HEK293 (cell line): ENCODE results near the gene TTLL5.

ENCODE experiments used
- CTCF ChIA-PET: fragments of 350-600 bp; formaldehyde crosslinking; extraction: SDS; loops from one replicate; lab custom pipeline; 2021; ENCODE audit warnings: antibody characterized with exemption; lab: Yijun Ruan, JAX
- POLR2A ChIA-PET: fragments of 300-600 bp; formaldehyde crosslinking; extraction: SDS; loops from one replicate; lab custom pipeline; 2020; ENCODE audit warnings: antibody characterized with exemption, inconsistent platforms; lab: Yijun Ruan, JAX
- H3K27ac ChIP-seq: fragments of 200-500 bp; sonication (Bioruptor generic); 2 replicates; pipeline ENCODE4 v1.5.1; 2014; ENCODE audit warnings: low read depth, low read length, control low read depth, inconsistent platforms; ENCODE audit errors: extremely low read depth
- H3K36me3 ChIP-seq, 2 experiments: fragments of 200-500 bp in 1 of 2; sonication (Bioruptor generic) in 1 of 2; 1 replicate in 1 of 2; 2 replicates in 1 of 2; pipeline ENCODE4 v1.5.1; 2014 to 2017; ENCODE audit warnings: inconsistent platforms in 2 of 2, low read length in 2 of 2; ENCODE audit not compliant: control insufficient read depth in 2 of 2, insufficient read depth in 1 of 2
- H3K4me1 ChIP-seq: fragments of 200-500 bp; sonication (Bioruptor generic); 2 replicates; pipeline ENCODE4 v1.5.1; 2014; ENCODE audit warnings: mild to moderate bottlenecking, low read length, inconsistent platforms; ENCODE audit not compliant: control insufficient read depth, insufficient read depth
- H3K4me3 ChIP-seq: 2 replicates; pipeline ENCODE4 v1.5.1; 2011; ENCODE audit warnings: low read depth, mild to moderate bottlenecking, control low read depth, low read length, moderate library complexity
- H3K9me3 ChIP-seq: fragments of 200-500 bp; sonication (Bioruptor generic); 2 replicates; pipeline ENCODE4 v1.5.1; 2014; ENCODE audit warnings: low read depth, low read length, inconsistent platforms; ENCODE audit not compliant: control insufficient read depth, insufficient read depth
- MYNN ChIP-seq: fragments of 450-650 bp; formaldehyde crosslinking; IDR thresholded peaks from 2 replicates; pipeline ENCODE4 v1.5.1; 2016; ENCODE audit warnings: missing biosample characterization, missing genetic modification characterization, borderline replicate concordance
- MZF1 ChIP-seq: fragments of 450-650 bp; formaldehyde crosslinking; IDR thresholded peaks from 2 replicates; pipeline ENCODE4 v1.5.1; 2017; ENCODE audit warnings: missing biosample characterization, missing genetic modification characterization, borderline replicate concordance
- REST ChIP-seq: fragments of 450-650 bp; formaldehyde crosslinking; IDR thresholded peaks from 2 replicates; pipeline ENCODE4 v1.5.1; 2016; ENCODE audit warnings: missing biosample characterization, missing genetic modification characterization
- SCRT2 ChIP-seq: fragments of 450-650 bp; formaldehyde crosslinking; IDR thresholded peaks from 2 replicates; pipeline ENCODE4 v1.5.1; 2016; ENCODE audit warnings: missing biosample characterization, missing genetic modification characterization
- TCF7L2 ChIP-seq: IDR thresholded peaks from 2 replicates; pipeline ENCODE4 v1.6.1; 2011; ENCODE audit warnings: low read depth, mild to moderate bottlenecking, inconsistent platforms, low read length, moderate library complexity, borderline replicate concordance
- ZBTB8A ChIP-seq: fragments of 450-650 bp; formaldehyde crosslinking; IDR thresholded peaks from 2 replicates; pipeline ENCODE4 v1.5.1; 2016; ENCODE audit warnings: missing biosample characterization, missing genetic modification characterization
- ZIC2 ChIP-seq: fragments of 450-650 bp; formaldehyde crosslinking; IDR thresholded peaks from 2 replicates; pipeline ENCODE4 v1.5.1; 2016; ENCODE audit warnings: missing biosample characterization, missing genetic modification characterization
- ZNF140 ChIP-seq: fragments of 450-650 bp; formaldehyde crosslinking; IDR thresholded peaks from 2 replicates; pipeline ENCODE4 v1.5.1; 2016; ENCODE audit warnings: missing biosample characterization, missing genetic modification characterization
- ZNF148 ChIP-seq: fragments of 450-650 bp; formaldehyde crosslinking; IDR thresholded peaks from 2 replicates; pipeline ENCODE4 v1.5.0; 2017; ENCODE audit warnings: missing biosample characterization, missing genetic modification characterization, borderline replicate concordance
- ZNF155 ChIP-seq: fragments of 450-650 bp; formaldehyde crosslinking; IDR thresholded peaks from 2 replicates; pipeline ENCODE4 v1.5.1; 2016; ENCODE audit warnings: missing biosample characterization, missing genetic modification characterization
- ZNF211 ChIP-seq: fragments of 450-650 bp; formaldehyde crosslinking; IDR thresholded peaks from 2 replicates; pipeline ENCODE4 v1.5.1; 2016; ENCODE audit warnings: low read depth, missing biosample characterization, missing genetic modification characterization
- ZNF248 ChIP-seq: fragments of 450-650 bp; formaldehyde crosslinking; IDR thresholded peaks from 2 replicates; pipeline ENCODE4 v1.5.1; 2017; ENCODE audit warnings: missing biosample characterization, missing genetic modification characterization
- ZNF26 ChIP-seq: fragments of 450-650 bp; formaldehyde crosslinking; IDR thresholded peaks from 2 replicates; pipeline ENCODE4 v1.5.1; 2016; ENCODE audit warnings: missing biosample characterization, missing genetic modification characterization
- ZNF341 ChIP-seq: fragments of 450-650 bp; formaldehyde crosslinking; IDR thresholded peaks from 2 replicates; pipeline ENCODE4; 2016; ENCODE audit warnings: low read depth, missing biosample characterization, missing genetic modification characterization
- ZNF423 ChIP-seq: fragments of 450-650 bp; formaldehyde crosslinking; IDR thresholded peaks from 2 replicates; pipeline ENCODE4 v1.5.1; 2016; ENCODE audit warnings: missing biosample characterization, missing genetic modification characterization
- ZNF510 ChIP-seq: fragments of 450-650 bp; formaldehyde crosslinking; IDR thresholded peaks from 2 replicates; pipeline ENCODE4 v1.5.1; 2018; ENCODE audit warnings: mild to moderate bottlenecking, missing genetic modification characterization, missing biosample characterization; ENCODE audit not compliant: insufficient replicate concordance
- ZNF514 ChIP-seq: fragments of 450-650 bp; formaldehyde crosslinking; IDR thresholded peaks from 2 replicates; pipeline ENCODE4 v1.5.1; 2016; ENCODE audit warnings: missing biosample characterization, missing genetic modification characterization
- ZNF664 ChIP-seq: fragments of 450-650 bp; formaldehyde crosslinking; IDR thresholded peaks from 2 replicates; pipeline ENCODE4 v1.5.1; 2016; ENCODE audit warnings: missing biosample characterization, missing genetic modification characterization
- ZNF692 ChIP-seq: fragments of 450-650 bp; formaldehyde crosslinking; IDR thresholded peaks from 2 replicates; pipeline ENCODE4 v1.5.1; 2016; ENCODE audit warnings: missing biosample characterization, missing genetic modification characterization
- ZNF777 ChIP-seq: fragments of 450-650 bp; formaldehyde crosslinking; IDR thresholded peaks from 2 replicates; pipeline ENCODE4 v1.5.1; 2017; ENCODE audit warnings: missing biosample characterization, missing genetic modification characterization, borderline replicate concordance
- ZSCAN18 ChIP-seq: fragments of 450-650 bp; formaldehyde crosslinking; IDR thresholded peaks from 2 replicates; pipeline ENCODE4 v1.5.1; 2016; ENCODE audit warnings: missing biosample characterization, missing genetic modification characterization

The TTLL5 gene

GRCh38 chr14:75612157-75612556, 48.9 kb upstream of the TTLL5 start:
- no peaks in the 10 kb centered on the region for H3K4me1 ChIP-seq
- H3K27ac ChIP-seq = no peak overlapping the region
- no peaks in the 10 kb centered on the region for H3K9me3 ChIP-seq
- TF ChIP-seq ZIC2 (tag by site-specific recombination) = no peak
- TF ChIP-seq ZNF514 (tag by site-specific recombination) = no peak
- TF ChIP-seq ZNF510 = no peak
- TF ChIP-seq ZNF341 (tag by site-specific recombination) = no peak
- TF ChIP-seq ZSCAN18 = no peak
- TF ChIP-seq TCF7L2 = no peak
- TF ChIP-seq ZNF423 (tag by site-specific recombination) = no peak
- H3K4me3 ChIP-seq = no peak overlapping the region
- CTCF ChIA-PET = interaction anchor here (0.7 to 2.7 kb wide), 2 partner anchors 42 to 44 kb away, joined by 4 to 12 read pairs; no protein-coding TSS in a partner anchor
- POLR2A ChIA-PET = interaction anchor here (0.5 kb wide), 1 partner anchor 65 kb away, joined by 4 read pairs; no protein-coding TSS in a partner anchor
- no peaks in the 10 kb centered on the region for H3K36me3 ChIP-seq

GRCh38 chr14:75614179-75614578, 46.9 kb upstream of the TTLL5 start:
- H3K4me1 ChIP-seq = no peaks in the 10 kb centered on the region
- ChIA-PET CTCF (no interaction called here), POLR2A (no interaction called here)
- TF ChIP-seq ZNF664 (tag by site-specific recombination) = no peak
- no peak for TF ChIP-seq ZNF692 (tag by site-specific recombination)
- no peak for TF ChIP-seq ZNF140 (tag by site-specific recombination)
- TF ChIP-seq ZBTB8A = no peak
- no peak for TF ChIP-seq MYNN (tag by site-specific recombination)
- TF ChIP-seq TCF7L2 = no peak
- TF ChIP-seq ZNF248 (tag by site-specific recombination) = no peak
- no peak for TF ChIP-seq MZF1 (tag by site-specific recombination)
- no peak for TF ChIP-seq ZNF148 (tag by site-specific recombination)
- no peak for TF ChIP-seq ZNF777
- TF ChIP-seq ZNF26 (tag by site-specific recombination) = no peak
- no peak for TF ChIP-seq REST (tag by site-specific recombination)
- no peak for TF ChIP-seq ZNF155 (tag by site-specific recombination)
- no peak for TF ChIP-seq SCRT2 (tag by site-specific recombination)
- TF ChIP-seq ZNF211 (tag by site-specific recombination) = no peak
- no peak for TF ChIP-seq ZIC2 (tag by site-specific recombination)
- no peak overlapping the region for H3K4me3 ChIP-seq
- no peaks in the 10 kb centered on the region for H3K9me3 ChIP-seq
- no peaks in the 10 kb centered on the region for H3K36me3 ChIP-seq
- H3K27ac ChIP-seq = no peak overlapping the region
